Activated naive CD8-positive, alpha-beta T cell treated with anti-CD3 and anti-CD28 coated beads for 36 hours (primary cell): ENCODE results near the gene CACNA1G. TPM values are rescaled to one million over a fixed set of nuclear protein-coding genes. Genes with fewer than 3 reads are reported as not detected.

ENCODE experiments used
- DNase-seq: peaks from one replicate; pipeline ENCODE4 v3.0.0; 2021
- H3K27ac Mint-ChIP-seq: one replicate; pipeline ENCODE4 v1.8.0; 2022; ENCODE audit warnings: mild to moderate bottlenecking, moderate library complexity, mixed read lengths
- H3K27me3 Mint-ChIP-seq: one replicate; pipeline ENCODE4 v1.8.0; 2022; ENCODE audit warnings: mild to moderate bottlenecking, mixed read lengths
- H3K36me3 Mint-ChIP-seq: one replicate; pipeline ENCODE4 v1.8.0; 2021; ENCODE audit warnings: mild to moderate bottlenecking, mixed read lengths
- H3K4me1 Mint-ChIP-seq: one replicate; pipeline ENCODE4 v1.8.0; 2021; ENCODE audit warnings: mixed read lengths
- H3K4me3 Mint-ChIP-seq: one replicate; pipeline ENCODE4 v1.8.0; 2022; ENCODE audit warnings: mild to moderate bottlenecking, moderate library complexity, mixed read lengths
- H3K9me3 Mint-ChIP-seq: one replicate; pipeline ENCODE4 v1.8.0; 2022; ENCODE audit warnings: mixed read lengths
- total RNA-seq, 2 experiments: library from RNA; stranded (reverse); gene quantifications; one replicate each; pipeline ENCODE4 v1.2.3, GENCODE V29; 2021

The CACNA1G gene
- under 1 TPM in 1 of 2 experiments, not detected in 1; 0.06 TPM for total RNA-seq

DNA sequence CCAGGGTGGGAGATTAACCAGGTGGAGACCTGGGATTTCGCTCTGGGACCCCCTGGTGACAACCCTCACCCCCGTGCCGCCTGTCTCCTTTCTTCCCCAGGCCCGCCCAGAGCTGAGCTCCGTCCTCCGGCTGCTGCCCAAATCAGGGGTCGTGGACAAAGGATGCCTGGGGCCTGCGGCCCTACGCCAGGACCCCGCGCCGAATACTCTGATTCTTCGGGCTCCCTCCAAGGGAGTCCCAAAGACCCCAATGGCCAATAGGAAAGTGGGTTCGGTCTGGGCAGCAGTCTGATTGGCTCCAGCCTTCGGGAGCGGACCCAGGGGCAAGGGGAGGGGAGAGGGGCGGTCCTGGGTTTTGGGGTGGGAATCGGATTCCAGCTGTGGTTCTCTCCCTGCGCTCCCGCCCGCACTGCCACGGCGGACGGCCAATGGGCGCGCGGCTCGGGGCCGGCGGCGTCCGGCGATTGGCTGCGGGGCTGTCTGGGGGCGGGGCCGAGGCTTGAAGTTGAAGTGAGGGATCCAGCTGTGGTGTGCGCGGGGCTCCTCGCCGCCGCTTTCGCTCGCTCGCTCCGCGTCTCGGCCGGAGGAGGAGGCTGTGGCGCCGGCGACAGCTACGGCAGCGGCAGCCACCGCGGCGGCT is at the start of gene CACNA1G:
CACNA1G (plus strand) TSS at position 531 of the 640 bp plus-strand sequence. CDS start 745 bp downstream, outside the sequence.
- H3K27me3 Mint-ChIP-seq = peaks cover 70% of the 10 kb centered on the region
- H3K27ac Mint-ChIP-seq = no peak within 1 kb of the TSS
- peak within 1 kb of the TSS; percentile 73 for H3K4me3 Mint-ChIP-seq
- H3K9me3 Mint-ChIP-seq = no peaks in the 10 kb centered on the region
- H3K36me3 Mint-ChIP-seq = peaks cover 3% of the 10 kb centered on the region
- DNase-seq = peak; percentile 90
- peaks cover 18% of the 10 kb centered on the region for H3K4me1 Mint-ChIP-seq

DNA sequence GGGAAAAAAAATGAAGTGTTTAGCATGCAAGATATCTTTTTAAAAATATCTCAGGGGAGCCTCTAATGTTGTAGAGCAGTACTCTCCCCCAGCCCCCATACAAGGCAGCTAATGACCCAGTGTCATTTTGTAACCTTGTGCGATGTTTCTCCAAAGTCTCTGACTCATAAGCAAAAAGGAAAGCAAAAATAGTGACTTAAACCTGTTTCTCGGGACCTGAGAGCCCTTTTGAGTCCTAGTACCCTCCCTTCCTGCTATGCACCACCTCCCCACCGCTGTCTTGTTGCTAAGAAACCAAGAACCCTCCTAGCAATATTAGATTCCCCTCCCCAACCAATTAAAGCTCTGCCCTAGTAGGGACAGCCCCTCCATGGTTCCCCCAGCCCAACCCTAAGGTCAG is 49.5 kb upstream of the CACNA1G start:
- peak overlapping the region; percentile 18 for H3K4me3 Mint-ChIP-seq
- no peaks in the 10 kb centered on the region for H3K9me3 Mint-ChIP-seq
- H3K27ac Mint-ChIP-seq = peak overlapping the region; percentile 27
- DNase-seq = peak; percentile 57
- H3K36me3 Mint-ChIP-seq = no peaks in the 10 kb centered on the region
- peaks cover 25% of the 10 kb centered on the region for H3K4me1 Mint-ChIP-seq
- H3K27me3 Mint-ChIP-seq = no peaks in the 10 kb centered on the region

DNA sequence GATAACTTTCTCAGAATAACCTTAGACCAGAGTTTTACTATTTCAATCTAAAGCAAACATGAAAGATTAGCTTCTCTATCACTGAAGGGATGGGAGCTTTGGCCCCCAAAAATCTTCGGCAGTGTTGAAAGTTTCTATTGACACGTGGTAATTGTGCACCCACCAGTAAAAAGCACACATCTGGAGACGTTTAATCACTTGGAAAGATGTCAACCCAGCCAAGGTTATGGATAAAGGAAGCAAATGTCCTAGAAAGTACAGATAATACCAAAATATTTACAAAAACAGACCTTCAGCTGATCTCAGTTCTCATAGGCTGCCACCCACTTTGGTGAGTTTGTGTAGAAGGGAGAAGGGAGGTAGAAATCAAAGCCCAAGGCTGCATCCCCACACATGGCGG is 47.0 kb upstream of the CACNA1G start:
- Mint-ChIP-seq H3K27ac (no peak overlapping the region), H3K9me3 (no peaks in the 10 kb centered on the region), H3K27me3 (no peaks in the 10 kb centered on the region), H3K4me1 (peaks cover 21% of the 10 kb centered on the region), H3K36me3 (no peaks in the 10 kb centered on the region), H3K4me3 (no peak overlapping the region)
- DNase-seq = no peak

DNA sequence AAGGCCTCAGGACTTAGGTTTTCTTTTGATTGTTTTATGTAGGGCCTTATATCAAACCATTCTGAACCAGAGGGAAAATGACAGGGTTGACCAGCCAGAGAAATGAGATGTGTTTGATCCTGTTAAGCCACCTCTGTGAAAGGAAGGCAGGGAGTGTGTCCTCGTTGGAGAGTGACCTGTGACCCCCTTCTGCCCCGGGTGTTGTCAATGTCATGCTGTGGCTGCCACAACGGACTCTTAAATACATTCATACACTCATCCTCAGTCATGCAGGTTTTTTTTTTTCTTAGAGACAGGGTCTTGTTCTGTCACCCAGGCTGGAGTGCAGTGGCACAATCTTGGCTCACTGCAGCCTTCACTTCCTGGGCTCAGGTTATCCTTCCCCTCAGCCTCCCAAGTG is 46.1 kb upstream of the CACNA1G start:
- no peak for DNase-seq
- no peaks in the 10 kb centered on the region for H3K27me3 Mint-ChIP-seq
- no peak overlapping the region for H3K27ac Mint-ChIP-seq
- H3K36me3 Mint-ChIP-seq = no peaks in the 10 kb centered on the region
- H3K4me3 Mint-ChIP-seq = no peak overlapping the region
- peaks cover 17% of the 10 kb centered on the region for H3K4me1 Mint-ChIP-seq
- no peaks in the 10 kb centered on the region for H3K9me3 Mint-ChIP-seq

DNA sequence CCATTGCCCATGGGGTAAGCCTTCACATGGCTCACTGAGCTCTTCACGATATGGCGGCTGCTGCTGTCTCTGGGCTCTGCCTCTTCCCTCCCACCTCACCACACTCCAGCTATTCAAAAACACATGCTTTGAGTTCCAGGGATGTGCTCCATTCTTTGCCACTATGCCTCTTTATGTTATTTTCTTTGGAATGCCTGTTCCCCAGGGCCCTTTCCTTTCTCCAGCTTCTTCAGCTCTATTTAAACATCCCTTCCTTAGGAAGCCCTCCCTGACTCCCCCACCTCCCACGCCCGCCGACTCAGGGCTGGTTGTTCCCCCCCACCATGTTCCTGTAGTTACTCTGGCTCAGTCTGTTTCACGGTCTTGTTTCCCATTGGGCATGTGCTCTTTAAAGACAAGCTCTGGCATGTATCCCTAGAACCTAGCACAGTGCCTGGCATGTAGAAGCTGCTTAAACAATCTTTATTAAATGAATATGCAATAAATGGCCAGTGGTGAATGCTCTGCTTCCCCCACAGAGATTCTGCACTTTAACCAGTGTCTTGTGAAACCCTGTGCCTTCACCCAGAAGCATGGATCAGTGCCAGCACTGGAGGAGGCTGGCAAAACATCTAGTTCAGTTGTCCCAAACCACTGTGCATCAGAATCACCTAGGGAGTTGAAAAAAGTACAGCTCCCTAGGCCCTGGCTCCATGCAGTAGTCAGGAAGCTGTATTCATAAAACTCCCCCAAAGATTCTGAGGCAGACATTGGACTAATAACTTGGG is 45.4 kb upstream of the CACNA1G start:
- Mint-ChIP-seq H3K4me3 (no peak overlapping the region), H3K4me1 (peaks cover 17% of the 10 kb centered on the region), H3K27me3 (no peaks in the 10 kb centered on the region), H3K27ac (no peak overlapping the region), H3K36me3 (no peaks in the 10 kb centered on the region), H3K9me3 (no peaks in the 10 kb centered on the region)
- no peak for DNase-seq

DNA sequence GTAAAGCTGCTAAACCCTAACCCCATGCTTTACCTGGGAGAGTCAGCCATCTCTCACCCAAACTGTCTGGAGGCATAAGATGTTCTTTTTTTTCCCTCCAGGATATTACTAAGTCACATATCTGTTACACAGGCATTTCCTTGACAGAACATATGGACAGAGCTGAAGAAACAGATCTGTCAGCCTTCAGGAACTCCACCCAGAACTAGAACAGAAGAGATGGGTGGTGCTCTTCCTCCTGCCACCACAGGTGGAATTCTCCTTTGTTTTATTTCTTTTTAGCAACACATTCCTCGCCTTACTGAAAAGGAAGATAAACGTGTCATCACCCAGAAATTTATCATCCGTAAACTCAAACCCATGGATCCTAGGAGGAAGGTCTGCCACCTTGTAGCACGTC is 43.5 kb upstream of the CACNA1G start:
- no peaks in the 10 kb centered on the region for H3K9me3 Mint-ChIP-seq
- H3K4me3 Mint-ChIP-seq = no peak overlapping the region
- no peaks in the 10 kb centered on the region for H3K36me3 Mint-ChIP-seq
- DNase-seq = no peak
- no peak overlapping the region for H3K27ac Mint-ChIP-seq
- no peaks in the 10 kb centered on the region for H3K27me3 Mint-ChIP-seq
- peaks cover 2% of the 10 kb centered on the region for H3K4me1 Mint-ChIP-seq

DNA sequence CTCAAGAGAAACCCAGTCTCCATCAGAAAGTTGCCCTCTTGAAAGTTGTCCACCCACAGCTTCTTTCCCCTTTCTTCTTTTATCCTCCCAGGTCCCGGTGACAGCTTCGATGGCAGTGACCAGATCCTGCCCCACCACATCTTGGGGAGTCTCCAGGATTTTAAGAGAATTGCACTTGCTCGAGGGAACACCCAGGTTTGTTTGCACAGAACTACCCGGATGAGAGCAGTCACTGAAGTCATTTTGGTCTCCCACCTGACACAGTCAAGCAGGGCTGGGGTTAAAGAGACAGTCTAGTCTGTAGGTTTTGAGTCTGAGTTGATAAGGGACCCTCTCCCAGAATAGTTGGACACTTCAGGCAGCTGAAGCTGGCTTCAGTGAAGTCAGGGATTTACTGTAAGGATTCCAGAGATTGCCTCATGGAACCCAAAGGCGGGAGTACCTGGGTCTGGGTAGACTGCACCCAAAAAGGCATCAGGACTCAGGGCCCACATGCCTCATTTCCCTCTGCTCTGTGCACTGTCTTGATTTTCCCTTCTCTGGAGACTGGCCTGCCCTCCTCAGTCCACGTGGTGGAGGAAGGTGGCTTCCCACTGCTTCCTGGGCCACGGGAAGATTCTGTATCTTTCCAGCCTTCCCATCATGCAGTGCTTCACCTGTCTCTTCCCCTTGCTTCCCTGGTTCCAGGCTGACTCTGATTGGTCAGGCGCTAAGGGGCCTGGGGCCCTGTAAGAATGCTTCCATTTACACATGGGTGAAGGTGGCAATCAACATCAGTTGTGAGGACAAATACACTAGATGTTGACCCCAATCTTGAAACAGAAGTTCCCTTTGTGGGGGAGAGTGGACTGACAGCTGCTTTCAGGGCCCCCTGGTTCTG is 42.8 kb upstream of the CACNA1G start:
- Mint-ChIP-seq H3K4me1 (no peaks in the 10 kb centered on the region), H3K36me3 (no peaks in the 10 kb centered on the region), H3K27ac (no peak overlapping the region), H3K9me3 (no peaks in the 10 kb centered on the region), H3K4me3 (no peak overlapping the region), H3K27me3 (no peaks in the 10 kb centered on the region)
- no peak for DNase-seq

DNA sequence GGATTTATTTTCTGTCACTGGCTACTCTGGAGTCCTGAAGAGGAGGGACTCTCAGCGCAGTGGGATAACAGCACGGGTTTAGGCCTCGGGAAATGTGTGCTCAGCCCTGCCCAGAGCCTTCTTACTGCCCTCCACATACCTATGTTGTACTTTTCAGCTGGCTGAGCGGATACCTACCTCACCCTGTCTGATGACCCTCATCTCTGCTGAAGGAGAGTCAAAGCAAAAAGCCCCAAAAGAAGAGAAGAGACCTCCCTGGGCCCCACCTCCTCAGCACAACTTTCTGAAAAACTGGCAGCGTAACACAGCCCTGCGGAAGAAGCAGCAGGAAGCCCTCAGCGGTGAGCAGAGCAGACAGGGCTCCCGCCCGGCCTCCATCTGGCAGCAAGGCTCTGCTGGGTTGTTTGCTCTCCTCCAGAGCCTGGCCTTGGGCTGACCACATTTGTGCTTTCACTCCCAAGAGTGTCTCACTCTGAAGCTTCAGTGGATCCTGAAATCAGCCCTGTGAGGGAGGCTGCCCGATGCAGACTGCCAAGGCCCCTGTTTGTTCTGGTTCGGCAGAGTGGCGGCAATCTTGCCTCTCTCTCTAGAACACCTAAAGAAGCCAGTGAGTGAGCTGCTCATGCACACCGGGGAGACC is 42.0 kb upstream of the CACNA1G start:
- Mint-ChIP-seq H3K4me1 (no peaks in the 10 kb centered on the region), H3K27ac (no peak overlapping the region), H3K36me3 (no peaks in the 10 kb centered on the region), H3K9me3 (no peaks in the 10 kb centered on the region), H3K27me3 (no peaks in the 10 kb centered on the region), H3K4me3 (no peak overlapping the region)
- no peak for DNase-seq

DNA sequence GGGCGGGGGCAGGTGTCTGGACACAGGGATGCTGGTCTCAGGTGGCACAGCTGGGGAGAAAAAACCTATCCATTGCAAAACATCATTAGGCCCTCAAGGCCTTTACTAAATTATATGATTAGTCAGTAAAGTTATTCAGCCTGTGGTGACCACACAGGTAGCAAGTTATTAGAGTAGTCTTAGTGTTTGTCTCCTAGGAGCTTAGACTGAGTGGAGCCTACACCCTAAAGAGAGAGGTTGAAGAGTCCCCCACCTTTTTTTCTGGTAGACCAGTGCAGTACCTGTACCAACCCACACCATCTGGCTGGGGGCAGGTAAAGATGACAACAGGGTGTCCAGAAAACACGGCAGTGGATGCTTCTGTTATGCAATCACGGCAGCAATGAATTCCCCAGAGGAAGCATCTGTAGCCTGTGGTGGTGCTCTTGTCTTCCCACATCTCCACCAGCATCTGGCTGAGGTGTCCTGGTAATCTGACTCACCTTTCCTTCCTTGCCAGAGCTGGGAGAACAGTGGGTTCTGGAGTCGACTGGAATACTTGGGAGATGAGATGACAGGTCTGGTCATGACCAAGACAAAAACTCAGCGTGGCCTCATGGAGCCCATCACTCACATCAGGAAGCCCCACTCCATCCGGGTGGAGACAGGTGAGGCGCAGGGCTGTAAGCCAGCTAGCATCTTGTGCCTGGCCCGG is 41.2 kb upstream of the CACNA1G start:
- no peak overlapping the region for H3K4me3 Mint-ChIP-seq
- no peaks in the 10 kb centered on the region for H3K36me3 Mint-ChIP-seq
- no peaks in the 10 kb centered on the region for H3K27me3 Mint-ChIP-seq
- H3K27ac Mint-ChIP-seq = no peak overlapping the region
- no peak for DNase-seq
- H3K4me1 Mint-ChIP-seq = no peaks in the 10 kb centered on the region
- no peaks in the 10 kb centered on the region for H3K9me3 Mint-ChIP-seq

DNA sequence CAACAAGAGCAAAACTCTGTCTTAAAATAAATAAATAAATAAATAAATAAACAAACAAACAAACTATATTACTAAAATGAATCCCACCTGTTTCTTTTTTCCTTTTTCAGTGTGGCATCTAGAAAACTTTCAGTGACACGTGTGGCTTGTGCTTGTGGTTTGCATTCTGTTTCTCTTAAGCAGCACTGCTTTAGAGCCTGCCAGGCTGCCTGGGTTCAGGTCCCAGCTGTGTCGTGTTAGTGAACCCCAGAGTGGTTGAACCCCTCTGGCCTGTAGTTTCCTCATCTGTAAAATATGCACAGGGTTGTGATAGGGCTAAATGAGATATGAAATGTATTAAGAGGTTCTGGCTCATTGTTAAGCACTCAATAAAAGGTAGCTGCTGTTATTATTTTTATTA is 40.0 kb upstream of the CACNA1G start:
- no peak overlapping the region for H3K4me3 Mint-ChIP-seq

DNA sequence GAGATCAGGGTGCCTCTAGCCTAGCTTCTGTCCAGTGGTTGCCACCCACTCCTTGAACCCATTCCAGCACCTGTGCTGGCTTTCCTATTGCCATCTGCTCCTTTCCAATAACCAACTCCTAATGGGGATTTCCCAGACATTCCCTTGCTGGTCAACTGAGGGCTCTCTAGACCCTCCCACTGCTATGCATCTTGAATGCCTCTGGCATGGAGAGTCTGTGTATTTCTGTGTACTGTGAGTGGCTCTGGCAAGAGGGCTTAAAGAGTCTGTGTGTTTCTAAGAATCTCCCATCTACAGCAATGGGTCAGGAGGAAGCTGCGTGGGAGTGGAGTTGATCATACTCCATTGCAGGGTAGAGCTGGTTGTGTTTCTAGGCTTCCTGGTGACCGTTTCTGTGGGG is 39.0 kb upstream of the CACNA1G start:
- Mint-ChIP-seq H3K36me3 (no peaks in the 10 kb centered on the region), H3K27ac (no peak overlapping the region), H3K9me3 (no peaks in the 10 kb centered on the region), H3K27me3 (no peaks in the 10 kb centered on the region), H3K4me3 (no peak overlapping the region), H3K4me1 (no peaks in the 10 kb centered on the region)
- DNase-seq = no peak

More for the DNA sequence above, 40.0 kb upstream of the CACNA1G start:
- H3K4me1 Mint-ChIP-seq = no peaks in the 10 kb centered on the region
- H3K27me3 Mint-ChIP-seq = no peaks in the 10 kb centered on the region
- no peak for DNase-seq
- H3K36me3 Mint-ChIP-seq = no peaks in the 10 kb centered on the region
- no peak overlapping the region for H3K27ac Mint-ChIP-seq
- no peaks in the 10 kb centered on the region for H3K9me3 Mint-ChIP-seq

DNA sequence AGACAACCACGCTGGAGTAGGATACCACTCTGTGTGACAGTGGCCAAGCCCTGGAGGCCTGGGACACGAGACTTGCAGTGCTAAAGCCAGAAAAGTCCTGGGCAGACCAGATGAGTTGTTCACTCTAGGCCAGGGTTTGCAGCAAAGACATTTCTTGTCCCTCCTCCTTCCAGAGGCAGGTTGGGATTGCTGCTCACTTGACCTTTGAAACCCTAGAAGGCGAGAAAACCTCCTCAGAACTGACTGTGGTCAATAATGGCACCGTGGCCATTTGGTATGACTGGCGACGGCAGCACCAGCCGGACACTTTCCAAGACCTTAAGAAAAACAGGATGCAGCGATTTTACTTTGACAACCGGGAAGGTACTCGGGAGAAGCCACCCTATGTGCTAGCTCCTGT is 37.7 kb upstream of the CACNA1G start:
- Mint-ChIP-seq H3K36me3 (no peaks in the 10 kb centered on the region), H3K27me3 (no peaks in the 10 kb centered on the region)

DNA sequence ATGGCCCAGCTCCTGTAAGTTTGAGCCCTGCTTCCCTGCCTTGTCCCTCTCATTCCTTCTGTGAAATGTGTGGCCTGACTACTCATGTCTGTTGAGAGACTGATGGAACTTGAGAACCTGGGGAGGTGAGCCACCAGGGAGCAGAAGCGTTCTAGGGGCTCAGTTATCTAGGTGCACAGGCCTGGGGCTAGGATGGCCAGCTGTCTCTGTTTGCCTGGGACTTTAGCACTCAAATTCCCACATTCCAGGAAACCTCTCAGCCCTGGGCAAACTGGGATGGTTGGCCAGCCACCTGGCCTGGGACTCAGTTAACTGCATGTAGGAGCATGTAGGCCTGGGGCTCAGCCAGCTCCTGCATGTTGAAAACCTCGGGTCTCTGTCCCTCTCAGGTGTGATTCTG is 37.3 kb upstream of the CACNA1G start:
- Mint-ChIP-seq H3K4me3 (no peak overlapping the region), H3K36me3 (no peaks in the 10 kb centered on the region), H3K27ac (no peak overlapping the region), H3K27me3 (no peaks in the 10 kb centered on the region), H3K4me1 (no peaks in the 10 kb centered on the region), H3K9me3 (no peaks in the 10 kb centered on the region)
- DNase-seq = no peak

More for the DNA sequence above, 37.7 kb upstream of the CACNA1G start:
- H3K9me3 Mint-ChIP-seq = no peaks in the 10 kb centered on the region
- DNase-seq = no peak
- H3K4me1 Mint-ChIP-seq = no peaks in the 10 kb centered on the region
- H3K27ac Mint-ChIP-seq = no peak overlapping the region
- no peak overlapping the region for H3K4me3 Mint-ChIP-seq

DNA sequence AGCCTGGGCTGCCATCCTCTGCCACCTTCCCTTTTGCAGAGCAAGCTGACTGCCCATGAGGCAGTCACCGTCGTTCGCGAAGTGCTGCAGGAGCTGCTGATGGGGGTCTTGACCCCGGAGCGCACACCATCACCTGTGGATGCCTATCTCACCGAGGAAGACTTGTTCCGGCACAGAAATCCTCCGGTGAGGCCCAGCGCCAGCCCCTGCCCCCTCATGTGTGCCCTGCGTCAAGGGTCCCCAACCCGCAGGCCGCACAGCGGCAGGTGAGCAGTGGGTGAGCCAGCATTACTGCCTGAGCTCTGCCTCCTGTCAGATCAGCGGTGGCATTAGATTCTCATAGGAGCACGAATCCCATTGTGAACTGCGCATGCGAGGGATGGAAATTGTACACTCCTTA is 35.7 kb upstream of the CACNA1G start:
- Mint-ChIP-seq H3K27me3 (peaks cover 16% of the 10 kb centered on the region), H3K4me1 (no peaks in the 10 kb centered on the region), H3K9me3 (no peaks in the 10 kb centered on the region), H3K36me3 (no peaks in the 10 kb centered on the region), H3K4me3 (no peak overlapping the region), H3K27ac (no peak overlapping the region)
- no peak for DNase-seq
